ENCODE results near the gene ZNF184.

GRCh38 chr6:27471365-27472115, 1.4 kb downstream of the ZNF184 start:
- no peak for TF ChIP-seq CTCF (IDR thresholded peaks at IDR 0.05)
- TF ChIP-seq E2F1 (CRISPR knock-in tag; IDR thresholded peaks at IDR 0.05), result no peak
- no peak for TF ChIP-seq TEAD4 (CRISPR knock-in tag; IDR thresholded peaks at IDR 0.05)
- TF ChIP-seq ESRRA (CRISPR knock-in tag; IDR thresholded peaks at IDR 0.05; ENCODE audit: borderline replicate concordance), result no peak
- TF ChIP-seq ZBTB43 (CRISPR knock-in tag; IDR thresholded peaks at IDR 0.05), result no peak
- no peak for TF ChIP-seq ZNF512 (CRISPR knock-in tag; IDR thresholded peaks at IDR 0.05; ENCODE audit: borderline replicate concordance)
- TF ChIP-seq ZNF281 (CRISPR knock-in tag; IDR thresholded peaks at IDR 0.05), result no peak
